Activated B cell treated with CpG ODN at 0.5 μM for 24 hours (primary cell): ENCODE results near the gene RAD51B. TPM values are rescaled to one million over a fixed set of nuclear protein-coding genes. Genes with fewer than 3 reads are reported as not detected.

Source experiments
- ATAC-seq: fragments of 200-7000 bp; cut with Tn5 transposase; one replicate; pipeline ENCODE4 v1.10.0; 2021; ENCODE audit warnings: low read depth, mild to moderate bottlenecking, moderate library complexity
- CTCF ChIA-PET: fragments of 350-600 bp; sonication (Branson Sonifier 250); formaldehyde crosslinking; loops from one replicate; lab custom pipeline; 2021; ENCODE audit warnings: antibody characterized with exemption; lab: Charles Lee
- POLR2A ChIA-PET: fragments of 350-600 bp; sonication (Branson Sonifier 250); formaldehyde crosslinking; loops from one replicate; lab custom pipeline; 2021; ENCODE audit warnings: antibody characterized with exemption; lab: Charles Lee
- DNase-seq: peaks from one replicate; pipeline ENCODE4 v3.0.0; 2022
- H3K27ac Mint-ChIP-seq: one replicate; pipeline ENCODE4 v1.8.0; 2020; ENCODE audit warnings: mixed read lengths
- H3K27me3 Mint-ChIP-seq: one replicate; pipeline ENCODE4 v1.8.0; 2021; ENCODE audit warnings: mixed read lengths
- H3K36me3 Mint-ChIP-seq: one replicate; pipeline ENCODE4 v1.8.0; 2021; ENCODE audit warnings: low read depth, mixed read lengths
- H3K4me1 Mint-ChIP-seq: one replicate; pipeline ENCODE4 v1.8.0; 2021; ENCODE audit warnings: mixed read lengths
- H3K4me3 Mint-ChIP-seq: one replicate; pipeline ENCODE4 v1.8.0; 2020; ENCODE audit warnings: mild to moderate bottlenecking, mixed read lengths
- H3K9me3 Mint-ChIP-seq: one replicate; pipeline ENCODE4 v1.8.0; 2020; ENCODE audit warnings: mixed read lengths
- CTCF ChIP-seq: fragments of 200-600 bp; IDR thresholded peaks from one replicate; pipeline ENCODE4 v1.8.0; 2022; ENCODE audit warnings: antibody characterized with exemption, mild to moderate bottlenecking
- intact Hi-C: fragments of 100-400 bp; cut with micrococcal nuclease; formaldehyde crosslinking; loops from one replicate; pipeline ENCODE4 v1.15.1; 2024
- total RNA-seq: library from RNA; stranded (reverse); gene quantifications from 2 replicates; pipeline ENCODE4 v1.2.3, GENCODE V29; 2022

Gene RAD51B
- total RNA-seq, 1 donor from 2014 or later = 53.9 TPM

- Mint-ChIP-seq H3K4me3 (no peak overlapping the region), H3K4me1 (peaks cover 8% of the 10 kb centered on the region), H3K27me3 (no peaks in the 10 kb centered on the region), H3K36me3 (no peaks in the 10 kb centered on the region), H3K9me3 (no peaks in the 10 kb centered on the region), H3K27ac (no peak overlapping the region)
- CTCF ChIA-PET = interaction anchor here (0.9 to 3.0 kb wide), 3 partner anchors 9 to 902 kb away, joined by 3 to 11 read pairs (median 3); no protein-coding TSS in a partner anchor
- intact Hi-C loops = loop anchor here (10.0 kb wide), 1 partner anchor 463 kb away; no protein-coding TSS in a partner anchor
- POLR2A ChIA-PET = interaction anchor here (1.0 kb wide), 1 partner anchor 342 kb away, joined by 3 read pairs; no protein-coding TSS in a partner anchor
- DNase-seq (no peak), ATAC-seq (no peak)
- no peak for TF ChIP-seq CTCF
These were observed 122.6 kb downstream of the RAD51B start for GRCh38 chr14:67942080-67942710.

GRCh38 chr14:67943947-67944346, 124.4 kb downstream of the RAD51B start:
- no peak for DNase-seq
- intact Hi-C loops = loop anchor here (1.0 to 10.0 kb wide), 4 partner anchors 304 to 900 kb away; no protein-coding TSS in a partner anchor
- TF ChIP-seq CTCF = no peak
- Mint-ChIP-seq H3K4me1 (peaks cover 8% of the 10 kb centered on the region), H3K36me3 (no peaks in the 10 kb centered on the region), H3K9me3 (no peaks in the 10 kb centered on the region), H3K27me3 (no peaks in the 10 kb centered on the region), H3K27ac (no peak overlapping the region), H3K4me3 (no peak overlapping the region)
- CTCF ChIA-PET = interaction anchor here (0.6 to 2.8 kb wide), 29 partner anchors 8 to 1164 kb away, joined by 3 to 30 read pairs (median 4); no protein-coding TSS in a partner anchor
- POLR2A ChIA-PET = interaction anchor here (0.5 to 3.5 kb wide), 9 partner anchors 55 to 873 kb away, joined by 5 to 20 read pairs (median 6); partner anchors contain the start of gene ZFP36L1
- peak; percentile 54 for ATAC-seq

GRCh38 chr14:67944605-67945004, 125.0 kb downstream of the RAD51B start:
- H3K4me3 Mint-ChIP-seq = no peak overlapping the region
- DNase-seq (no peak), ATAC-seq (no peak)
- no peak overlapping the region for H3K27ac Mint-ChIP-seq
- POLR2A ChIA-PET = interaction anchor here (0.5 to 3.5 kb wide), 10 partner anchors 55 to 872 kb away, joined by 3 to 20 read pairs (median 6); partner anchors contain the start of gene ZFP36L1
- CTCF ChIA-PET = interaction anchor here (0.6 to 2.8 kb wide), 28 partner anchors 8 to 1164 kb away, joined by 3 to 30 read pairs (median 4); no protein-coding TSS in a partner anchor
- peaks cover 3% of the 10 kb centered on the region for H3K4me1 Mint-ChIP-seq
- no peaks in the 10 kb centered on the region for H3K9me3 Mint-ChIP-seq
- no peak for TF ChIP-seq CTCF
- intact Hi-C loops = loop anchor here (1.0 to 10.0 kb wide), 4 partner anchors 304 to 900 kb away; no protein-coding TSS in a partner anchor
- H3K36me3 Mint-ChIP-seq = no peaks in the 10 kb centered on the region
- H3K27me3 Mint-ChIP-seq = no peaks in the 10 kb centered on the region

GRCh38 chr14:67949771-67950170, 130.2 kb downstream of the RAD51B start:
- H3K4me3 Mint-ChIP-seq = no peak overlapping the region
- no peaks in the 10 kb centered on the region for H3K9me3 Mint-ChIP-seq
- no peaks in the 10 kb centered on the region for H3K27me3 Mint-ChIP-seq
- no peaks in the 10 kb centered on the region for H3K36me3 Mint-ChIP-seq
- intact Hi-C loops = loop anchor here (5.0 to 10.0 kb wide), 2 partner anchors 283 to 455 kb away; no protein-coding TSS in a partner anchor
- ChIA-PET POLR2A (no interaction called here), CTCF (no interaction called here)
- H3K27ac Mint-ChIP-seq = no peak overlapping the region
- ATAC-seq = no peak
- no peak for TF ChIP-seq CTCF
- DNase-seq = no peak
- H3K4me1 Mint-ChIP-seq = no peaks in the 10 kb centered on the region

GRCh38 chr14:67950386-67950785, 130.8 kb downstream of the RAD51B start:
- Mint-ChIP-seq H3K4me1 (no peaks in the 10 kb centered on the region), H3K4me3 (no peak overlapping the region), H3K9me3 (no peaks in the 10 kb centered on the region), H3K27me3 (no peaks in the 10 kb centered on the region), H3K27ac (no peak overlapping the region), H3K36me3 (no peaks in the 10 kb centered on the region)
- TF ChIP-seq CTCF = no peak
- intact Hi-C loops = loop anchor here (5.0 kb wide), 1 partner anchor 282 kb away; no protein-coding TSS in a partner anchor
- ATAC-seq = no peak
- CTCF ChIA-PET = no interaction called here
- POLR2A ChIA-PET = interaction anchor here (0.7 kb wide), 1 partner anchor 867 kb away, joined by 3 read pairs; no protein-coding TSS in a partner anchor
- no peak for DNase-seq
